Gastroesophageal sphincter (tissue), 4 donors: ENCODE data around the gene HIRA. TPM values are rescaled to one million over a fixed set of nuclear protein-coding genes. Genes with fewer than 3 reads are reported as not detected.

Experiments used
- ATAC-seq: fragments of 150-250 bp; one replicate; pipeline ENCODE4 v1.9.1; 2016; ENCODE audit warnings: mild to moderate bottlenecking, moderate library complexity
- H3K27ac ChIP-seq, 4 donors: fragments of 200-600 bp; sonication (generic) in 3 of 4; 1 replicate in 3 of 4; 2 replicates in 1 of 4; pipeline ENCODE4 v1.5.1; 2016 to 2019
- H3K27me3 ChIP-seq: fragments of 200-600 bp; sonication (generic); one replicate; pipeline ENCODE4 v1.5.1; 2019
- H3K36me3 ChIP-seq, 2 donors: fragments of 200-600 bp; sonication (generic); one replicate each; pipeline ENCODE4 v1.5.1; 2019; ENCODE audit warnings: control low read depth in 1 of 2
- H3K4me1 ChIP-seq, 3 donors: fragments of 200-600 bp; sonication (generic); 1 replicate in 2 of 3; 2 replicates in 1 of 3; pipeline ENCODE4 v1.5.1; 2016 to 2019; ENCODE audit warnings: control low read depth in 2 of 3
- H3K4me3 ChIP-seq, 2 donors: fragments of 200-600 bp; sonication (generic); one replicate each; pipeline ENCODE4 v1.5.1; 2019; ENCODE audit warnings: mild to moderate bottlenecking in 1 of 2, moderate library complexity in 1 of 2
- H3K9me3 ChIP-seq, 3 donors: fragments of 200-600 bp; sonication (generic); one replicate each; pipeline ENCODE4 v1.5.1; 2017 to 2019; ENCODE audit warnings: control low read depth in 2 of 3
- CTCF ChIP-seq, 4 experiments: fragments of 200-600 bp in 2 of 4; fragments of 450-650 bp in 2 of 4; sonication (generic) in 1 of 4; IDR thresholded peaks; one replicate each; pipeline ENCODE4 v1.5.1; 2017 to 2019; ENCODE audit warnings: antibody characterized with exemption in 4 of 4, mild to moderate bottlenecking in 2 of 4, moderate library complexity in 2 of 4
- EP300 ChIP-seq: sonication (generic); formaldehyde crosslinking; IDR thresholded peaks from one replicate; pipeline ENCODE4 v1.6.1; 2017; ENCODE audit warnings: antibody characterized with exemption, mild to moderate bottlenecking
- POLR2A ChIP-seq, 2 donors: fragments of 450-650 bp; IDR thresholded peaks; one replicate each; pipeline ENCODE4 v1.6.1; 2017; ENCODE audit warnings: antibody characterized with exemption in 2 of 2, mild to moderate bottlenecking in 2 of 2, moderate library complexity in 1 of 2
- POLR2AphosphoS5 ChIP-seq: sonication (generic); formaldehyde crosslinking; IDR thresholded peaks from one replicate; pipeline ENCODE4 v1.6.1; 2017; ENCODE audit warnings: antibody characterized with exemption
- WGBS, 2 donors: methylation state at CpG; one replicate each; pipeline ENCODE4 v1.1.5; 2018; ENCODE audit warnings: low coverage in 1 of 2; 5-methylcytosine and 5-hydroxymethylcytosine counted together
- total RNA-seq, 4 donors: library from RNA; depleted of rRNA; stranded (reverse); fragments of >200 nt; gene quantifications; one replicate each; pipeline ENCODE4 v1.1.0, GENCODE V29; 2016

The HIRA gene
- total RNA-seq, 4 donors from 2014 or later, result 20.5 to 35.6 (median 26.0) TPM

GRCh38 chr22:19396561-19396933 lies 35.0 kb downstream of the HIRA start:
- H3K27ac ChIP-seq, result no peak overlapping the region
- peaks cover 0 to 99% of the 10 kb centered on the region in 2 donors for H3K36me3 ChIP-seq
- no peaks in the 10 kb centered on the region for H3K4me1 ChIP-seq
- no peak for ATAC-seq
- no peaks in the 10 kb centered on the region for H3K27me3 ChIP-seq
- TF ChIP-seq POLR2A (IDR thresholded peaks at IDR 0.05), result no peak
- TF ChIP-seq CTCF (IDR thresholded peaks at IDR 0.05), result no peak
- no peak for TF ChIP-seq POLR2AphosphoS5
- no peak for TF ChIP-seq EP300
- 89 to 96% methylated on average over 3 of the region's 6 CpGs for WGBS, 2 donors
- no peaks in the 10 kb centered on the region for H3K9me3 ChIP-seq
- no peak overlapping the region for H3K4me3 ChIP-seq

GRCh38 chr22:19395276-19395675 lies 36.3 kb downstream of the HIRA start:
- H3K27me3 ChIP-seq, result no peaks in the 10 kb centered on the region
- TF ChIP-seq CTCF (IDR thresholded peaks at IDR 0.05), result no peak
- WGBS, 2 donors, result 84 to 89% methylated on average over 3 of the region's 4 CpGs
- no peak for ATAC-seq
- no peak overlapping the region for H3K4me3 ChIP-seq
- peaks cover 0 to 99% of the 10 kb centered on the region in 2 donors for H3K36me3 ChIP-seq
- no peak overlapping the region for H3K27ac ChIP-seq
- no peaks in the 10 kb centered on the region for H3K9me3 ChIP-seq
- H3K4me1 ChIP-seq, result no peaks in the 10 kb centered on the region

GRCh38 chr22:19394274-19395050 lies 37.1 kb downstream of the HIRA start:
- H3K27me3 ChIP-seq, result no peaks in the 10 kb centered on the region
- 82 to 93% methylated on average over 3 to 5 of the region's 8 CpGs for WGBS, 2 donors
- H3K36me3 ChIP-seq, result peaks cover 0 to 99% of the 10 kb centered on the region in 2 donors

GRCh38 chr22:19393704-19394103 lies 37.8 kb downstream of the HIRA start:
- no peak overlapping the region for H3K27ac ChIP-seq
- no peaks in the 10 kb centered on the region for H3K9me3 ChIP-seq
- H3K27me3 ChIP-seq, result no peaks in the 10 kb centered on the region
- 50 to 90% methylated on average over 2 to 5 of the region's 5 CpGs for WGBS, 2 donors
- no peaks in the 10 kb centered on the region for H3K4me1 ChIP-seq
- no peak overlapping the region for H3K4me3 ChIP-seq
- TF ChIP-seq CTCF (IDR thresholded peaks at IDR 0.05) (no peak), EP300 (no peak)
- H3K36me3 ChIP-seq, result peaks cover 0 to 100% of the 10 kb centered on the region in 2 donors
- no peak for ATAC-seq

More at GRCh38 chr22:19394274-19395050, 37.1 kb downstream of the HIRA start:
- no peaks in the 10 kb centered on the region for H3K4me1 ChIP-seq
- no peaks in the 10 kb centered on the region for H3K9me3 ChIP-seq
- TF ChIP-seq CTCF (IDR thresholded peaks at IDR 0.05), result no peak
- no peak for TF ChIP-seq POLR2A (IDR thresholded peaks at IDR 0.05)
- TF ChIP-seq EP300, result no peak
- no peak for TF ChIP-seq POLR2AphosphoS5
- no peak overlapping the region for H3K27ac ChIP-seq
- no peak overlapping the region for H3K4me3 ChIP-seq
- no peak for ATAC-seq

- H3K27ac ChIP-seq, result no peak overlapping the region
- H3K27me3 ChIP-seq, result no peaks in the 10 kb centered on the region
- ATAC-seq, result no peak
- no peak overlapping the region for H3K4me3 ChIP-seq
- 86% methylated on average over 1 of the region's 7 CpGs; no CpG with 5 or more reads in 1 of the 2 donors for WGBS, 2 donors
- no peaks in the 10 kb centered on the region for H3K4me1 ChIP-seq
- TF ChIP-seq POLR2AphosphoS5, result no peak
- no peak for TF ChIP-seq POLR2A (IDR thresholded peaks at IDR 0.05)
- TF ChIP-seq EP300, result no peak
- peaks cover 0 to 100% of the 10 kb centered on the region in 2 donors for H3K36me3 ChIP-seq
- no peaks in the 10 kb centered on the region for H3K9me3 ChIP-seq
Observed at GRCh38 chr22:19387575-19387974, 44.0 kb downstream of the HIRA start.
